SK-N-SH (cell line): ENCODE results near the gene CELA3A. TPM values are rescaled to one million over a fixed set of nuclear protein-coding genes. Genes with fewer than 3 reads are reported as not detected.
"Not testable (repeated sequence)": the region's sequence is repeated elsewhere in the genome, so short reads cannot be mapped to it uniquely, and the experiment has no call there.

Experiments
- CTCF ChIA-PET: fragments of 300-600, 350-600 bp; formaldehyde crosslinking; extraction: SDS; loops from one replicate; lab custom pipeline; 2021; lab: Yijun Ruan, JAX
- POLR2A ChIA-PET: fragments of 350-600 bp; sonication (Branson Sonifier 250); formaldehyde crosslinking; extraction: SDS; loops from one replicate; lab custom pipeline; 2020; ENCODE audit warnings: antibody characterized with exemption, inconsistent platforms; lab: Yijun Ruan, JAX
- DNase-seq: peaks from one replicate; pipeline ENCODE4 v3.0.0; 2012
- H2AFZ ChIP-seq: fragments of 200-600 bp; sonication (generic); 2 replicates; pipeline ENCODE4 v1.8.1; 2016; ENCODE audit warnings: antibody characterized with exemption, mild to moderate bottlenecking, low read depth
- H3F3A ChIP-seq: fragments of 200-600 bp; sonication (generic); replicated peaks from 2 replicates; pipeline ENCODE3; 2016; ENCODE audit warnings: antibody characterized with exemption, mild to moderate bottlenecking; ENCODE audit not compliant: insufficient read depth
- H3K27ac ChIP-seq, 2 experiments: fragments of 200-500 bp in 1 of 2; fragments of 200-600 bp in 1 of 2; sonication (Bioruptor generic) in 1 of 2; sonication (generic), shearing (Covaris generic) in 1 of 2; 2 replicates each; pipeline versions ENCODE4 v1.5.1 to v1.6.1; 2014 to 2016; ENCODE audit warnings: low read depth in 2 of 2, inconsistent platforms in 1 of 2, low read length in 1 of 2, mild to moderate bottlenecking in 1 of 2, mixed read lengths in 1 of 2
- H3K27me3 ChIP-seq: fragments of 200-600 bp; sonication (generic), shearing (Covaris generic); 2 replicates; pipeline ENCODE4 v1.6.1; 2016; ENCODE audit warnings: mixed run types; ENCODE audit not compliant: insufficient read depth
- H3K36me3 ChIP-seq, 2 experiments: fragments of 200-500 bp in 1 of 2; fragments of 200-600 bp in 1 of 2; sonication (Bioruptor generic) in 1 of 2; sonication (generic) in 1 of 2; replicated peaks in 1 of 2; 2 replicates each; pipeline versions ENCODE3 to v1.5.1; 2014 to 2016; ENCODE audit warnings: low read length in 1 of 2, mild to moderate bottlenecking in 1 of 2; ENCODE audit not compliant: insufficient read depth in 2 of 2, control insufficient read depth in 1 of 2
- H3K4me1 ChIP-seq, 2 experiments: fragments of 200-500 bp in 1 of 2; fragments of 200-600 bp in 1 of 2; sonication (Bioruptor generic) in 1 of 2; sonication (generic), shearing (Covaris generic) in 1 of 2; 2 replicates each; pipeline versions ENCODE4 v1.5.1 to v1.6.1; 2014 to 2016; ENCODE audit warnings: low read depth in 1 of 2, low read length in 1 of 2, mixed run types in 1 of 2; ENCODE audit not compliant: insufficient read depth in 2 of 2, control insufficient read depth in 1 of 2
- H3K4me2 ChIP-seq: fragments of 200-600 bp; sonication (generic), shearing (Covaris generic); 2 replicates; pipeline ENCODE4 v1.6.1; 2017; ENCODE audit warnings: mixed run types
- H3K4me3 ChIP-seq, 2 experiments: fragments of 200-500 bp in 1 of 2; fragments of 200-600 bp in 1 of 2; sonication (Bioruptor generic) in 1 of 2; sonication (generic), shearing (Covaris generic) in 1 of 2; 2 replicates each; pipeline versions ENCODE4 v1.5.1 to v1.8.1; 2014 to 2016; ENCODE audit warnings: low read depth in 2 of 2, inconsistent platforms in 1 of 2, low read length in 1 of 2, mild to moderate bottlenecking in 1 of 2, mixed read lengths in 1 of 2, moderate library complexity in 1 of 2
- H3K79me2 ChIP-seq: fragments of 200-600 bp; sonication (generic); 2 replicates; pipeline ENCODE4 v1.8.1; 2017; ENCODE audit warnings: mild to moderate bottlenecking; ENCODE audit not compliant: insufficient read depth
- H3K9ac ChIP-seq: fragments of 200-600 bp; sonication (generic); 2 replicates; pipeline ENCODE4 v1.6.1; 2017; ENCODE audit warnings: mixed run types
- H3K9me2 ChIP-seq: fragments of 200-600 bp; sonication (generic); 2 replicates; pipeline ENCODE4 v1.6.1; 2017; ENCODE audit warnings: mixed run types
- H3K9me3 ChIP-seq: fragments of 200-600 bp; sonication (generic); 2 replicates; pipeline ENCODE4 v1.6.1; 2017; ENCODE audit warnings: mixed run types, mild to moderate bottlenecking, moderate library complexity
- H4K20me1 ChIP-seq: fragments of 200-600 bp; sonication (generic); 2 replicates; pipeline ENCODE4 v1.6.1; 2017; ENCODE audit warnings: mild to moderate bottlenecking, mixed run types; ENCODE audit not compliant: insufficient read depth
- WGBS: methylation state at CpG from one replicate; pipeline ENCODE4 v1.1.6; 2017; ENCODE audit warnings: low lambda C conversion rate; 5-methylcytosine and 5-hydroxymethylcytosine counted together
- polyA plus RNA-seq, 3 experiments: library from polyadenylated mRNA; depleted of rRNA; stranded (reverse); fragments of >200 nt; gene quantifications; 2 replicates each; pipeline ENCODE4 v1.2.3, GENCODE V29; 2012

CELA3A gene
- polyA plus RNA-seq, 1 of the 3 experiments (the other 2 are of a cell fraction) = not detected

GRCh38 chr1:21974699-21975098, 26.8 kb upstream of the CELA3A start:
- DNase-seq, H3K9ac ChIP-seq, CTCF ChIA-PET, H3K4me2 ChIP-seq, H4K20me1 ChIP-seq, H3K4me1 ChIP-seq, H3F3A ChIP-seq, H3K36me3 ChIP-seq, H3K9me3 ChIP-seq, H3K27me3 ChIP-seq, H3K27ac ChIP-seq, POLR2A ChIA-PET, H3K79me2 ChIP-seq, H3K4me3 ChIP-seq, H2AFZ ChIP-seq, H3K9me2 ChIP-seq: not testable (repeated sequence)
- 90% methylated on average over 6 of the region's 6 CpGs for WGBS

- H3K27ac ChIP-seq, H3K9me2 ChIP-seq, H2AFZ ChIP-seq, H4K20me1 ChIP-seq, DNase-seq, H3K36me3 ChIP-seq, CTCF ChIA-PET, H3K9ac ChIP-seq, H3K79me2 ChIP-seq, H3K4me2 ChIP-seq, H3K4me1 ChIP-seq, H3F3A ChIP-seq, H3K9me3 ChIP-seq, H3K27me3 ChIP-seq, H3K4me3 ChIP-seq, POLR2A ChIA-PET: not testable (repeated sequence)
- WGBS = 84% methylated on average over 9 of the region's 9 CpGs
Observed at GRCh38 chr1:21975296-21975695, 26.2 kb upstream of the CELA3A start.

- 76% methylated on average over 9 of the region's 9 CpGs for WGBS
- CTCF ChIA-PET, POLR2A ChIA-PET: not testable (repeated sequence)
Observed at GRCh38 chr1:21976703-21977239, 24.7 kb upstream of the CELA3A start, which contains the start of gene CELA3B. Gene CELA3B (plus strand): TSS chr1:21977022. CDS start chr1:21977040, 18 bp downstream.

GRCh38 chr1:21978209-21978608, 23.2 kb upstream of the CELA3A start:
- CTCF ChIA-PET = interaction anchor here (1.0 to 1.3 kb wide), 2 partner anchors 14 to 15 kb away, joined by 3 to 4 read pairs; no protein-coding TSS in a partner anchor
- POLR2A ChIA-PET = not testable (repeated sequence)

More at GRCh38 chr1:21976703-21977239, 24.7 kb upstream of the CELA3A start, which contains the start of gene CELA3B:
- H3F3A ChIP-seq, H3K79me2 ChIP-seq, H4K20me1 ChIP-seq, H3K9me3 ChIP-seq, H2AFZ ChIP-seq, H3K9me2 ChIP-seq, H3K36me3 ChIP-seq, DNase-seq, H3K27ac ChIP-seq, H3K9ac ChIP-seq, H3K27me3 ChIP-seq, H3K4me3 ChIP-seq, H3K4me1 ChIP-seq, H3K4me2 ChIP-seq: not testable (repeated sequence)

GRCh38 chr1:21980515-21981220, 20.8 kb upstream of the CELA3A start:
- DNase-seq, H2AFZ ChIP-seq, H3K27me3 ChIP-seq, H3K4me1 ChIP-seq, H3K4me3 ChIP-seq, H3K9ac ChIP-seq, H4K20me1 ChIP-seq, H3K4me2 ChIP-seq, H3K9me2 ChIP-seq, H3K79me2 ChIP-seq, CTCF ChIA-PET, POLR2A ChIA-PET, H3K27ac ChIP-seq, H3F3A ChIP-seq, H3K9me3 ChIP-seq, H3K36me3 ChIP-seq: not testable (repeated sequence)
- WGBS = 58% methylated on average over 4 of the region's 21 CpGs

More at GRCh38 chr1:21978209-21978608, 23.2 kb upstream of the CELA3A start:
- not testable (repeated sequence) for H3K4me3 ChIP-seq, H4K20me1 ChIP-seq, H3K27ac ChIP-seq, H3K9ac ChIP-seq, H3K9me3 ChIP-seq, H2AFZ ChIP-seq, H3K27me3 ChIP-seq, DNase-seq, H3K9me2 ChIP-seq, H3K36me3 ChIP-seq, H3K79me2 ChIP-seq, H3K4me2 ChIP-seq, H3F3A ChIP-seq, H3K4me1 ChIP-seq
- 72% methylated on average over 11 of the region's 11 CpGs for WGBS

GRCh38 chr1:21981253-21981652, 20.2 kb upstream of the CELA3A start:
- H3K36me3 ChIP-seq, H3K27ac ChIP-seq, H3K4me2 ChIP-seq, DNase-seq, H3K9me2 ChIP-seq, H2AFZ ChIP-seq, H4K20me1 ChIP-seq, H3K4me3 ChIP-seq, CTCF ChIA-PET, H3K4me1 ChIP-seq, H3K79me2 ChIP-seq, H3K9ac ChIP-seq, H3F3A ChIP-seq, H3K9me3 ChIP-seq, POLR2A ChIA-PET, H3K27me3 ChIP-seq: not testable (repeated sequence)
- WGBS = no CpG with 5 or more reads among the region's 4 CpGs
